HG02588 (cell line): ENCODE results near the gene ATM.

ENCODE experiments used
- ATAC-seq: cut with Tn5 transposase; IDR thresholded peaks from one replicate; pipeline ENCODE4 v1.9.1; 2021; ENCODE audit warnings: mild to moderate bottlenecking, moderate library complexity; ENCODE audit not compliant: unreplicated experiment

The ATM gene

GRCh38 chr11:108222574-108223347 lies at the start of gene ATM, which contains the start of gene NPAT:
ATM (plus strand) TSS chr11:108223067; CDS start chr11:108227625, 4,558 bp downstream.
NPAT (minus strand) TSS chr11:108222638; CDS start chr11:108222536, 102 bp downstream.
- ATAC-seq: peak; percentile 75

- no peak for ATAC-seq
Observed at GRCh38 chr11:108177570-108177969, 45.3 kb upstream of the ATM start.

- no peak for ATAC-seq
Observed at GRCh38 chr11:108193725-108194124, 29.1 kb upstream of the ATM start.

GRCh38 chr11:108196901-108197300 lies 26.0 kb upstream of the ATM start:
- ATAC-seq: no peak

GRCh38 chr11:108197351-108197750 lies 25.5 kb upstream of the ATM start:
- no peak for ATAC-seq

- no peak for ATAC-seq
Observed at GRCh38 chr11:108198833-108199232, 24.0 kb upstream of the ATM start.

GRCh38 chr11:108199446-108200321 lies 23.2 kb upstream of the ATM start:
- peak; percentile 85 for ATAC-seq

- no peak for ATAC-seq
Observed at GRCh38 chr11:108203075-108203474, 19.8 kb upstream of the ATM start.

GRCh38 chr11:108204376-108204775 lies 18.5 kb upstream of the ATM start:
- no peak for ATAC-seq

- ATAC-seq: no peak
Observed at GRCh38 chr11:108204929-108205499, 17.9 kb upstream of the ATM start.

GRCh38 chr11:108206171-108206570 lies 16.7 kb upstream of the ATM start:
- ATAC-seq: no peak

- ATAC-seq: no peak
Observed at GRCh38 chr11:108206969-108207682, 15.7 kb upstream of the ATM start.

- ATAC-seq: no peak
Observed at GRCh38 chr11:108207683-108208060, 15.2 kb upstream of the ATM start.

- ATAC-seq: no peak
Observed at GRCh38 chr11:108210441-108210840, 12.4 kb upstream of the ATM start.

GRCh38 chr11:108213784-108214183 lies 9.1 kb upstream of the ATM start:
- ATAC-seq: no peak

GRCh38 chr11:108216988-108217387 lies 5.9 kb upstream of the ATM start:
- no peak for ATAC-seq

- no peak for ATAC-seq
Observed at GRCh38 chr11:108218455-108218854, 4.4 kb upstream of the ATM start.

GRCh38 chr11:108218912-108219783 lies 3.7 kb upstream of the ATM start:
- ATAC-seq: no peak

GRCh38 chr11:108220721-108221336 lies 2.0 kb upstream of the ATM start:
- ATAC-seq: no peak

- no peak for ATAC-seq
Observed at GRCh38 chr11:108221371-108221770, 1.5 kb upstream of the ATM start.
